HL-60 (cell line): ENCODE measurements around the gene ZSCAN29.

Source experiments
- DNase-seq, 2 experiments: peaks; one replicate each; pipeline ENCODE4 v3.0.0-alpha.2; 2010 to 2020; ENCODE audit warnings: low read depth in 1 of 2, low spot score in 1 of 2
- H3K27ac ChIP-seq: fragments of 250-450 bp; sonication (Bioruptor Pico); replicated peaks from 2 replicates; pipeline ENCODE4 v1.5.1; 2020; ENCODE audit warnings: mild to moderate bottlenecking, moderate library complexity
- H3K27me3 ChIP-seq: fragments of 250-450 bp; sonication (Bioruptor Pico); 2 replicates; pipeline ENCODE4 v1.5.1; 2021; ENCODE audit warnings: mild to moderate bottlenecking, moderate library complexity; ENCODE audit not compliant: insufficient read depth, poor library complexity, severe bottlenecking
- H3K4me3 ChIP-seq: replicated peaks from 2 replicates; pipeline ENCODE4 v1.5.1; 2011; ENCODE audit warnings: mild to moderate bottlenecking, control low read depth, low read length; ENCODE audit not compliant: insufficient read depth
- TF ChIP-seq, protein P1 (sequence below): IDR thresholded peaks from one replicate; pipeline ENCODE4 v1.5.1; 2011; ENCODE audit warnings: low read length, control low read depth, inconsistent platforms; ENCODE audit not compliant: insufficient read depth
- TF ChIP-seq, protein P2 (sequence below): IDR thresholded peaks from 2 replicates; pipeline ENCODE4 v1.6.1; 2012; ENCODE audit warnings: low read depth; ENCODE audit not compliant: insufficient replicate concordance

ZSCAN29 gene

GRCh38 chr15:43376017-43376705, 5.3 kb upstream of the ZSCAN29 start:
- H3K4me3 ChIP-seq: no peak overlapping the region
- H3K27ac ChIP-seq: no peak overlapping the region
- peak in 1 of 2 experiments; percentile 21 for DNase-seq
- TF ChIP-seq, protein P1, sequence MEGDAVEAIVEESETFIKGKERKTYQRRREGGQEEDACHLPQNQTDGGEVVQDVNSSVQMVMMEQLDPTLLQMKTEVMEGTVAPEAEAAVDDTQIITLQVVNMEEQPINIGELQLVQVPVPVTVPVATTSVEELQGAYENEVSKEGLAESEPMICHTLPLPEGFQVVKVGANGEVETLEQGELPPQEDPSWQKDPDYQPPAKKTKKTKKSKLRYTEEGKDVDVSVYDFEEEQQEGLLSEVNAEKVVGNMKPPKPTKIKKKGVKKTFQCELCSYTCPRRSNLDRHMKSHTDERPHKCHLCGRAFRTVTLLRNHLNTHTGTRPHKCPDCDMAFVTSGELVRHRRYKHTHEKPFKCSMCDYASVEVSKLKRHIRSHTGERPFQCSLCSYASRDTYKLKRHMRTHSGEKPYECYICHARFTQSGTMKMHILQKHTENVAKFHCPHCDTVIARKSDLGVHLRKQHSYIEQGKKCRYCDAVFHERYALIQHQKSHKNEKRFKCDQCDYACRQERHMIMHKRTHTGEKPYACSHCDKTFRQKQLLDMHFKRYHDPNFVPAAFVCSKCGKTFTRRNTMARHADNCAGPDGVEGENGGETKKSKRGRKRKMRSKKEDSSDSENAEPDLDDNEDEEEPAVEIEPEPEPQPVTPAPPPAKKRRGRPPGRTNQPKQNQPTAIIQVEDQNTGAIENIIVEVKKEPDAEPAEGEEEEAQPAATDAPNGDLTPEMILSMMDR: peak; percentile 63
- TF ChIP-seq, protein P2, sequence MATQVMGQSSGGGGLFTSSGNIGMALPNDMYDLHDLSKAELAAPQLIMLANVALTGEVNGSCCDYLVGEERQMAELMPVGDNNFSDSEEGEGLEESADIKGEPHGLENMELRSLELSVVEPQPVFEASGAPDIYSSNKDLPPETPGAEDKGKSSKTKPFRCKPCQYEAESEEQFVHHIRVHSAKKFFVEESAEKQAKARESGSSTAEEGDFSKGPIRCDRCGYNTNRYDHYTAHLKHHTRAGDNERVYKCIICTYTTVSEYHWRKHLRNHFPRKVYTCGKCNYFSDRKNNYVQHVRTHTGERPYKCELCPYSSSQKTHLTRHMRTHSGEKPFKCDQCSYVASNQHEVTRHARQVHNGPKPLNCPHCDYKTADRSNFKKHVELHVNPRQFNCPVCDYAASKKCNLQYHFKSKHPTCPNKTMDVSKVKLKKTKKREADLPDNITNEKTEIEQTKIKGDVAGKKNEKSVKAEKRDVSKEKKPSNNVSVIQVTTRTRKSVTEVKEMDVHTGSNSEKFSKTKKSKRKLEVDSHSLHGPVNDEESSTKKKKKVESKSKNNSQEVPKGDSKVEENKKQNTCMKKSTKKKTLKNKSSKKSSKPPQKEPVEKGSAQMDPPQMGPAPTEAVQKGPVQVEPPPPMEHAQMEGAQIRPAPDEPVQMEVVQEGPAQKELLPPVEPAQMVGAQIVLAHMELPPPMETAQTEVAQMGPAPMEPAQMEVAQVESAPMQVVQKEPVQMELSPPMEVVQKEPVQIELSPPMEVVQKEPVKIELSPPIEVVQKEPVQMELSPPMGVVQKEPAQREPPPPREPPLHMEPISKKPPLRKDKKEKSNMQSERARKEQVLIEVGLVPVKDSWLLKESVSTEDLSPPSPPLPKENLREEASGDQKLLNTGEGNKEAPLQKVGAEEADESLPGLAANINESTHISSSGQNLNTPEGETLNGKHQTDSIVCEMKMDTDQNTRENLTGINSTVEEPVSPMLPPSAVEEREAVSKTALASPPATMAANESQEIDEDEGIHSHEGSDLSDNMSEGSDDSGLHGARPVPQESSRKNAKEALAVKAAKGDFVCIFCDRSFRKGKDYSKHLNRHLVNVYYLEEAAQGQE: no peak
- H3K27me3 ChIP-seq: no peaks in the 10 kb centered on the region

- no peak for DNase-seq
- TF ChIP-seq, protein P1: no peak
- TF ChIP-seq, protein P2: peak; percentile 77
- H3K27ac ChIP-seq: peak overlapping the region; percentile 91
These were observed 401 bp downstream of the ZSCAN29 start for GRCh38 chr15:43370310-43370974.

DNA sequence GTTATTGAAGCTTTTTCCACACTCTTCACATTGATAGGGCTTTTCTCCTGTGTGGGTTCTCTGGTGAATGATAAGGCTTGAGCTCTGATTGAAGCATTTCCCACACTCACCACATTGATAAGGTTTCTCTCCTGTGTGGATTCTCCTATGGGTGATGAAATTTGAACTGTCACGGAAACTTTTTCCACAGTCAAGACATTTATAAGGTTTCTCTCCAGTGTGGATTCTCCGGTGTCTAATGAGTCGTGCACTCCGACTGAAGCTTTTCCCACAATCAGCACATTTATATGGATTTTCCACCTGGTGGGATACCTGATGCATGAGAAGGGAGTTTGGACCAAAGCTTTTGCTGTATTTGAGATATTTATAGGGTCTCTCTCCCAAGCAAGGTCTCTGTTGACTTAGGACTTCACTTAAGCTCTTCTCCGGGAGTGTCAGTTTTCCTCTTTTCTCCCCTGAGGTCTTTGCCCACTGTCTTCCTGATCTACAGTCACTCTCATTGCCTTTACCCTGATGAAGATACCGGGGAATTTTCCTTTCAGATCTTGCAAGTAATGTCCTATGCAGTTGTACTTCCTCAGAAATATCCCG, 9.4 kb downstream of the ZSCAN29 start:
- no peak for DNase-seq
- H3K27ac ChIP-seq: no peak overlapping the region
- H3K27me3 ChIP-seq: no peaks in the 10 kb centered on the region
- TF ChIP-seq, protein P2: no peak
- no peak overlapping the region for H3K4me3 ChIP-seq

More at GRCh38 chr15:43370310-43370974, 401 bp downstream of the ZSCAN29 start:
- H3K27me3 ChIP-seq: no peaks in the 10 kb centered on the region
- H3K4me3 ChIP-seq: peak overlapping the region; percentile 89
